OCI-M1 (cell line): ENCODE measurements around the gene JAKMIP1.

ENCODE experiments used
- DNase-seq: peaks from one replicate; lab custom pipeline; 2025; lab: John Stamatoyannopoulos, UW

JAKMIP1 gene

DNA sequence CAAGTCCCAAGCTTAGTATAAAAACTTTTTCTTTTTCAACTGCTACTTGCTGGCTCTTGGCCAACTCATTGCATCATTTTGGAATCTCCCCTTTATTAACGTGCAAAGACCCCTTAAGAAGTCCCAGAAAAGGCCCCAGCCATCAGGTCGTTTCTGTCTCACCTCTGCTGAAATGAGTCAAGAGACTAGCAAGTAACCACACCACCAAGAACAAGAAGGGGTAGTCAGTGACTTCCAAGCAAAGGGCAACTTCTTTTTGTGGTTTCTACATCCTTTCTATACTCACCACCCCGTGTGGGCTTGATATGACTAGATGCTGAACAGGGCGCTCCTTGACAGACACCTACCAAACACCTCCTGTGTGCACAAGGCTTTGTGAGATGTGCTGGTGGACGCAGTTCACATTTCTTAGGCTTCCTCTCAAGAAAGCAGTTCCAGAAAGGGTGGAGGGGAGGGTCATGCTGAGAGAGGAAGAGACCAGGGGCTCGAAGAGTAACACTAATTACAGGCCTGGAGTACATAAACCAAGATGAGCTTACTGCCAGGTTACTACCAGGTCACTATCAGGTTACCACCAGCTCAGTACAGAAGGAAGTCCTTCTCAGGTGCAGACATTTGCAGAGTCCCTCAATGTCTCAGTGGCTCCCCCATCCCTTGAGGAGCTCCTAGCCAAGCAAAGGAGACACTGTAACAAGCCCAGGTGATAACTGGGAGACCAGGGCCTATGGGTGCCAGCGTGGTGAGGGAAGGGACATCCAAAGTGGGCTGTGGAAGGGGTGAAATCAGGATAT, 19.3 kb downstream of the JAKMIP1 start:
- no peak for DNase-seq

DNA sequence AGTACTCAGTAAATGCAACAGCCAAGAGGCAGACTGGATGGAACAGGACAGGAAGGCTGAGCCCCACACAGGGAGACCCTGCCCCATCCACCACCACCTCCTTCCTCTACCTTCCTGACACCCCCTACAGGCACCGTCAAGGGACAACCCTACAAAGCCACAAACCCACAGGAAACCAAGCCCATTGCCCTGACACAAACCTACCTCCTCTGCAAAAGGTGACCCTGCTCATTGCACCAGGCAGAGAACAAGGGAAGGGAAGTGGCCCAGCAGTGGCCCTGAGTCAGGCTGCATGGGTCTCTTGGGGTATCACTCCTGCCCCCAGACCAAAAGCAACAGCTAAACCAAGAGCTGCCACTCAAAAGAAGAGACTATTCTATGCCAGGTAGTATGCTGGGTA, 21.0 kb downstream of the JAKMIP1 start:
- no peak for DNase-seq

DNA sequence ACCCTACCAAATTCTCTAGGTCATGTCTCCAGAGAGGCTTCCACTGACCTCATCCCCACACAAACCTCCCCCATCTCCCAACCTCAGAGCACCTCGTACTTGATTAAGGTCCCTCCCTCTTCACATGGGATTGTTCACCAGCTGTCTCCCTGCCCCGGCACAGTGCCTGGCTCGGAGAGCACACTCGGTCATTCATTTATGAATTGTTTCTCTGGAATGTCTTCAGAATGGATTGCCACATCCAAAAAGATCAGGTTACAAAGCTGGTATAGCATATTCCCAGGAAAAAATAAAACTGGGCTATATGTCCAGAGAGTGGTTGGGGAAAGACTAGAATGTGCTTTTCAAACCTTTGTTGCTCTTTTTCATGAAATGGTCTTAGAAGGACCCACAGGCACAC, 21.6 kb downstream of the JAKMIP1 start:
- no peak for DNase-seq

DNA sequence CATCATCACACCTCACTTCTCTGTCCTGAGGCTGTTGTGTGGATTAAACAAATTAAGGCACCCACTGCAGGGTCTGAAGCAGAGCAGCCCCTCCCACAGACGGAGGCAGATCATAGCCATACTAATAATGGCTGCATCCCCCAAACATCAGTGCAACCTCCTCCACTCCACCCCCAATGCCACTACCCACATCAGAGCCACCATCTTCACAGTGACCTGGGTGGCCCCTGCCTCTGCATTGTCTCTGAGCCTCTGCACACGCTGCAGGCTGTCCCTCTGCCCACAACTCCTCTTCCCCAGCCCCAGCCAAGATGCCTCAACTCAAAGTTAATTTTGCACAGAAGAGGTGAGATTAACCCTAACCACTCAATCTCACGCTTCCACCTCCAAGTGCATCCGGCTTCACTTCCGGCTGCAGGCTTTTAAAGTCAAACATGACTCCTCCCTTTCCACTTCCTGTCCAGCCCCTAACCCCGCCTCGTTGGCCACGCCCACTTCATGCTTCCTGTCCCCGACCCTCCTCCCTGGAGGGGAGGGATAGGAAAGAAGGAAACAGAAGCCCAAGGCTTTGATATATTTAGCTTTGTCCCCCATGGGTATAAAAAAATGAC, 22.7 kb downstream of the JAKMIP1 start:
- DNase-seq = no peak

DNA sequence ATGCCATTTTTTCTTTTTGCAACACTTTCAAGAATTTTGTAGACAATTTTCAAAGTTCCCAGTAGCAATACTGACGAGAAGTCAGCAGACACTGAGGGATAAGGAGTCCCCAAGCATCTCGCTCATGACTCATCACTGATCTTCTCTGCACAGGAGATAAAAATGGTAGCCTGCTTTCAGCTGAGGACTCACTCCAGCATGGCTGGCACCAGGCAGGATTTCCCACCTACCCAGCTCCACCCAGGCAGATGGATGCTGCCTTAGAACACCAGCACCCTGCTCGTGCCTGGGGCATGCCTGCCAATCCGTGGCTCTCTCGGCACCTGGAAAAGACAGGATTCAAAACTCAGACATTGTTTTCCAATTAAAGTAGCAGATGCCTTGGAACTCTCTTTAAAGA, 24.9 kb downstream of the JAKMIP1 start:
- DNase-seq = no peak

DNA sequence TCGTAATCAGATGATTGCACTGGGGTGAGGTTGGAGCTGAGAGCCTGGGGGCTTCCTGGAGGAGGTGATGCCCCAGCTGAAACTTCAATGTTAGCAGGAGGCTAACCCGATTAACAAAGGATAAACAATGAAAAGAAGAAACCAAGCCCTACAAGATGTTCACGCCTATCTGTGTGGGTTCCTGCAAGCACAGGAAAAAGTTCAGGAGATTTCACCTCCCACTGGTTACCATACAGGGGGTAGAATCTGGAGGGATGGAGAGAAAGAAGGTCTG, 27.5 kb downstream of the JAKMIP1 start:
- DNase-seq = no peak

DNA sequence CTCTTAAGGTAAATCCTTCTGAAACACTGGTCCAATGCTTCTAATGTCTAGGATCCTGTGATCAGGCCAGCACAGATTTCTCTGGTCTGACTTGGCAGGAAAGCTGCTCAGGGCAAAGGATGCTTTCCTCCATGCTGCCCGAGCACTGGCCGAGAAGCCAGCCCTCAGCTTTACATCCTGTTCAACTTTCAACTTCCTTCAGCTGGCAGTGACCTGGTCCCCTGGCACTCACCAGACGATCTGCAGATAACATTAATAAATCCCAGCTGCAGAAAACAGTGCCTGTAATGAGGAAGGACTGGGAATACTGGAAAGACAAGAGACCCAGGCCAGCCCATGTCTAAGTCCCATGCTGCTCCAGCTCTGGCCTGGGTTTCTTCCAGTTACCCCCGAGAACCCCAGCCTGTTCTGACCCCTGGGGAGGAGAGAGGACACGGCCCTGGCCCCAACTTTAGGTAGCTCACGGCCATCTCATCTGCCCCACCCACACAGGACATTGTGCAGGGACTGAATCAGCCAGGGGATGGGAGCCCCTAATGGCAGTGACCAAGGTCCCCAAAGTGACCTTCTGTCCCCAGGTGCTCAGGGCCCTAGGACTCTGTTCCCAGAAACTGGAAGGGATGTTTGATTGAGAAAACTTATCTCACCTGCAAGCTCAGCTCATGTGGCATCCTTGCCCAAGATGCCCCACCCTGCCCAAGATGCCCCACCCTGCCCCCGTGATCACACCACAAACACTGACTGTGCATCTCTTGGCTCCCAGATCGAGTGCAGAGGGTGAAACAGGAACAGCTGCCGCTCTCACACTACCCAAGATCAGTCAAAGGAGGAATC, 28.0 kb downstream of the JAKMIP1 start:
- no peak for DNase-seq

DNA sequence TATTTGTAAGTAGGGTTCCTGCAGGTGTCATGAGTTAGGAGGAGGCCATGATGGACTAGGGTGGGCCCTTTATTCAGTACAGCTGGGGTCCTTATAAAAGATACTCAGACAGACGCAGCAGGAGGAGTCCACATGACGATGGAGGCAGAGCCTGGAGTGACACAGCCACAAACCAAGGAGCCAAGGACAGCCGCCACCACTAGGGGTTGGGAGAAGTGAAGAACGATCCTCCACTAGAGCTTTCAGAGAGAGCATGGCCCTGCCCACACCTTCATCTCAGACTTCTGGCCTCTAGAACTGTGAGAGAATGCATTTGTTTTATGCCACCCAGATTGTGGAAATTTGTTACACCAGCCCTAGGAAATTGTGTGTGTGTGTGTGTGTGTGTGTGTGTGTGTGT, 31.1 kb downstream of the JAKMIP1 start:
- no peak for DNase-seq

DNA sequence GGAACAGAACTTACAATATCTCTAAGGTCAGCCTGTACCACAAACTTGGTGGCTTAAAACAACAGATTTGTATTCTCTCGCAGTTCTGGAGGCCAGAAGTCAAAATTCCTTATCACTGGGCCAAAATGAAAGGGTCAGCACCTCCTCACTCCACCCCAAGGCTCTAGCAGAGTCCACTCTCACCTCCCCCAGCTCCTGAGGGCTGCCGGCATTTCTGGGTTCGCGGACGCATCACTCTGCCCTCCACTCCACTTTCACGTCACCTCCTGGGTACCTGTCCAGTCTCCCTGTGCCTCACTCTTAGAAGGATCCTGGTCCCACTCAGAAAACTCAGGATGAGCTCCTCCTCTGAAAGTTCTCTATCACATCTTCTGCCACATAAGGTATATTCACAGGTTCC, 34.6 kb downstream of the JAKMIP1 start:
- DNase-seq = no peak

DNA sequence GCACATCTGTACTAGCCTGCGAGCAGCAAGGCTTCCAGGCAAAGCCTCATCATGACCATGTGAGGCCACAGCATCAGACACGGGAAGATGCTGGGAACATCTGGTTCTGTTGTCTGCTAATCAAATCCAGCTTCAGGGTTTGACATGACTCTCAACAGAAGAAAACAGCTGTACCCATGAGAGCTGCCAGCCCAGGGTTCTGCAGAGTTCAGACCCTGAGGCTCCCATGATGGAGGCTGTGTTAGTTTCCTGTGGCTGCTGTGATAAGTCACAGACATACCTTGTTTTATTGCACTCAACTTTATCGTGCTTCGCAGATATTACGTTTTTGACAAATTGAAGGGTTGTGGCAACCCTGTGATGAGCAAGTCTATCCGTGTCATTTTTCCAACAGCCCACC, 37.5 kb downstream of the JAKMIP1 start:
- no peak for DNase-seq

DNA sequence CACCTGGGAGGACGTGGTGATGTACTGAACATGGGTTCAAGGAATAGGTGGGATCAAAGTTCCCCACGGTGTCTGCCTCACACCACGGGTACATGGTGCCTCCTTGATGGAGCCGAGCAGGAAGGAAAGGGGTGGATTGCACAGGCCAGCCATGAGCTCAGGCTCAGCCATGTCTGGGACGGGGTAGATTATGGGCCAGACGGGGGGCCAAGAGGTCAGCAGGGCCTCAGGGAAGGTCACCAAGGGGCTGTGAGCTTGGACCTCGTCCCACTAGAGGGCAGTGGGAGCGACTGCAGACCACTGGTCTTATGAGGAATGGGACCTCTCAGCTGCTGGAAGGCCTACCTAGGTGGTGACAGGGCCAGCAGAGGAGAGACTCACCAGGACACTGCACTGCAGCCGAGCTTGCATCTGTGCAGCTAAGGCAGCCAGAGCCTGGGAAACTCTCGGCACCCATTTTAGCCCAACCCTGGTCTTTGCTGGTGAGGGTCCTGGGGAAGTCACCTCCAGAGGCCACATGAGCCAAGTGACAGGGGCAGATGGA, 38.4 kb downstream of the JAKMIP1 start:
- no peak for DNase-seq

DNA sequence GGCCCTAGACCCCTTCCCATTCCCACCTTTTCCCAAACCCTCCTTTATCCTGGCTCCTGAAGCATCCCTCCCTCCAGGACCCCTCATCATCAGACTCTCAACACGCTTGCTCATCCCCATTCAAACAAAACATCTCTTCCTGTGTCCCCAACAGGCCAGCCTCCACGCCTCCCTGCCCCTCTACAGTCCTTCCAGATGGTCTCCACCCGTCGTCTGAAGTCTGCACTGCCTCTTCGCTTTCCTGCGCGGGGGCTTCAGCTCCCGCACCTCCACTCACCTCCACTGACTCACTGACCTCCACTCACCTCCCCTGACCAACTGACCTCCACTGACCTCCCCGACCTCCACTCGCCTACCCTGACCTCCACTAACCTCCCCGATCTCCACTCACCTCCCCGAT, 39.8 kb downstream of the JAKMIP1 start:
- no peak for DNase-seq

DNA sequence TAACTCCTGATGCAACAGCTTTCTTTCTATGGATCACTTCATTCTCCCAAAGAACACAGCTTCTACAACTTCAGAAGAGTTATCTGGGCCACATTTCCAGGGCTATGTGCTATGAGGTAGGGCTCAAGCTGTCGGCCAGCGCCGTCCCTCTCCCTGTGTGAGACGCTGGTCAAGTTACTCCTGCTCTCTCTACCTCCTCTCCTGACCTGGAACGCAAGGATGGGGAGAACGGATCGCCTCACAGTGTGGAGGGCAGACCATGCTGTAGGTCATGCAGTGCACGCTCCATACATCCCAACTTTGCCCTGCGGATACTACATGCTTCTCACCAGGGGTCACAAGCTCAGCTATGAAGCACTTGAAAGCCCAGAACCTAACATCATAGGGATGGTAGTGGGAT, 42.4 kb downstream of the JAKMIP1 start:
- DNase-seq = no peak

DNA sequence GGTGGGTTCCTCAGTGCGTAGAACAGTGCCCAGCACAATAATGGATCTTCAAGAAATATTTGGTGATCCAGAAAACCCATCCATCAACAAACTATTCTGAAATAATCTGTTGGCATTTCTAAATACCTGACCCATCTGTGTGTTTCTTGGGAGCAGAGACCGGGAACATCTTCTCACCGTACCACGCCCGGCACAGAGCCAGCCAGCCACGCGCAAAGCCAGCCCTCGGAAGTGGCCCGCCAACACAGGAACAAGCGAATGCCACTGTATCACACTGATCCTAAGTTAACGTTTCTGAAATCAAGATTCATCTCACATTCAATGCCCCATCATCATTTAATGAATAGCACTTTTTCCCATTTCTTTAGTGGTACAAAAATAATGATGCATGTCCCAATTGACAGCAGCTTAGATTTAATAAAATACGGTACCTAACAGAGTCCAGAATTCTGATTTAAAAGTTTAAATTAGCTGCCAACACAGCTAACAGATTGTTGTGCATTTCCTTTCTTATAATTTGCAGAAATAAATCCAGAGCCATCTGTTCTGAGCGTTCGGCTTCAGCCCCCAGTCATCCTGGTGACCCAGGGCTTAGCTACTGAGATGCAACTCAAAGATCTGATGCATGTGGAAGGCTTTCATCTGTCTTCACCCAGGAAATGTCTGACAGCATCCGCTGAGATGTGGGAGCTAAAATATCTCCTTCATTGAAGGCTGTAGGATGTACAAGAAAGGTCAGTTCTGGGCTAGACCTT, 44.2 kb downstream of the JAKMIP1 start:
- no peak for DNase-seq

DNA sequence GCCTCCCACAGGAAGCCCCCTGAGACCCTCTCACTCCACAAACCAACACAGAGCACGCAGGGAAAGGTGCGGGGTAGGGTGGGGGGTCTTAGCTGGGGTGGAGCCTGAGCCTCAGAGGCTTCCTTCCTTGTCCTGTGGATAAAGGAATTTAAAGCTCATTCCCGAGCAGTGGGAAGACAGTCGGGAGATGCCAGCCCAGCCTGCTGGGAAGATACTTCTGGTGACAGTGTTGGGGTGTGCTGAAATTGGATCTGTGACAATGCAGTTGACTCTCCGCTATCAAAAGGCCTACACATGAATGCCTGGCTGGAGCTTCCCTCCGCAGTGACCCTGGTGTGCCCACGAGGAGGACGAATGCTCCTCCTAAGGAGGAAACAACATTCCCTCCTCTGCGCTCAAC, 45.5 kb downstream of the JAKMIP1 start:
- no peak for DNase-seq

DNA sequence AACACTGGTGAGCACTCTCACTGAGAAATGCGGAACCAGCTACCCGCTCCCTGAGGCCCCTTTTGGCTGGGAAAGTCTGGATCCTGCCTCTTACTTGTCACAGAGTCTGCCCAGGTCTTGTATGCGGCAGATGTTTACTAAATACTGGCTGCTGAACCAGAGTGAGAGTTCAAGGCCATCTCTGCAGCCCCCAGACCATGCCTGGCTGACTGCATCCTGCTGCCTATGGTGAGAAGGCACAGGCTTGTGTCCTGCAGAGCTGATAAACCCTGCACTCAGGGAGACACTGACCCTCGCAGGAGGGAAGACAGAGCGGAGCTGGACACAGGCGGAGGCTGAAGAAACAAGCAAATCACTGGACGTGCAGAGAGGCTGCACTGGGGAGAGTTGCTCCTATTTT, 46.5 kb downstream of the JAKMIP1 start:
- DNase-seq = no peak

DNA sequence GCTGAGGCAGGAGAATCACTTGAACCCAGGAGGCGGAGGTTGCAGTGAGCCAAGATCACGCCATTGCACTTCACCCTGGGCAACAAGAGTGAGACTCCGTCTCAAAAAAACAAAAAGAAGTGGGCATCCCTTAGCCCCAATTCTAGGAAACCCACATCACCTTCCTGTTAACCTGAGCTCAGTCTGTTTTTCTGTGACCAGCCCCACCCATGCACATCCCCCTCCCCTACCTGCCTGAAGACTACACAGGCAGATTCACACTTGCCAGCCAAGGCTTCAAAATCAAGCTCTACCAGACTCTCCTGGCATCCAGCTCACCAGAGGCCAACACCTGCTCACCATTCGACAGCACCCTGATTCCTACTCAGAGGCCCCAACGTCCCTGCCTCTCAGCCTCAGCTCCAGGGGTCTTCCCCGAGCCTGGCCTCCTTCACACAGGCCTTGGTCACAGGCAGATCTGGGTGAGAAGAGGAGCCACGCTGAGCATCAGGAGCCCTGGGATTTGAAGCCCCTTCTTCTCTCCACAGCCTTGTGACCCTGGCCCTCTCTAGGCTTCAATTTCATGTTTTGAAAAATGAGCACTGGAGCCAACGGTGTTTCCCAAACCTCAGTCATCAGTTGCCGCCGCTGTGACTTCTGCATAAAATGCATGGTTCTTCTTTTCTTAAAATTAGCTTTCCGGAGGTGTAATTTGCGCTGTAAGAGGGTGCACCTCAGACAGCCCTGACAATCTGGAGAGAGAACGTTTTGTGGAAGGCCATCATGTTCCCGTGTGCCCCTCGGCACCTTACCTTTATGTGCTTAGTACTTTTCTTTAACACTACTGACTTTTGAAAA, 47.3 kb downstream of the JAKMIP1 start:
- no peak for DNase-seq

DNA sequence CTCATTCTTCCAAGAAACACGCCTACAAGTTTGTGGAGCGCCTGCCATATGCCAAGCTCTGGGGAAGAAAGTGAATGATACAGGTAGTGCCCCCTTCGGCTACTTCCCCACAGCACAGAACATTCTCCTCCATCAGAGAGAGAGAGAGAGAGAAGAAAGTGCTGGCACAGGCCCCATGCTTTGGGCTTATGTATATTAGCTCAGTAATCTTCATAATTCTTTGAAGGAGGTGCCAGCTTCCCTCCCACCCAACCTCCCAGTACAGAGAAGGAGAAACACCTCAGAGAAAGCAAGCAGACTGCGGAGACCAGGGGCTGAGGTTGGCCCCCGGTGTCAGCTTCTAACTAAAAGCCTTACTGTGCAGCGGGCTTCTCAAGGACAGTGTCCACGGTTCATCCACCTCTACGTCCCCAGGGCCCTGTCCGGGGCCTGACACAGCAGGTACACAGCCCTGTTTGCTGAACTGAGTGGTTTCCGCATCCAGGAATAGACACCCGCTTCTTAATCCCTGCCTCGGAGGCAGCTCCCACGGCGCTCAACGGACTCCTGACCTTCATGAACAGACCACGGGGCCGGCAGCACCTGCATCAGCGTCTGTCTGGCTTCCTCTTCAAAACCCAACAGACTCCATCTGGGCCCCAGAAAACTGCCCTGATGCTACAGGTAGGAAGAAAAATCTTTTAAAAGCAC, 50.2 kb downstream of the JAKMIP1 start:
- no peak for DNase-seq

DNA sequence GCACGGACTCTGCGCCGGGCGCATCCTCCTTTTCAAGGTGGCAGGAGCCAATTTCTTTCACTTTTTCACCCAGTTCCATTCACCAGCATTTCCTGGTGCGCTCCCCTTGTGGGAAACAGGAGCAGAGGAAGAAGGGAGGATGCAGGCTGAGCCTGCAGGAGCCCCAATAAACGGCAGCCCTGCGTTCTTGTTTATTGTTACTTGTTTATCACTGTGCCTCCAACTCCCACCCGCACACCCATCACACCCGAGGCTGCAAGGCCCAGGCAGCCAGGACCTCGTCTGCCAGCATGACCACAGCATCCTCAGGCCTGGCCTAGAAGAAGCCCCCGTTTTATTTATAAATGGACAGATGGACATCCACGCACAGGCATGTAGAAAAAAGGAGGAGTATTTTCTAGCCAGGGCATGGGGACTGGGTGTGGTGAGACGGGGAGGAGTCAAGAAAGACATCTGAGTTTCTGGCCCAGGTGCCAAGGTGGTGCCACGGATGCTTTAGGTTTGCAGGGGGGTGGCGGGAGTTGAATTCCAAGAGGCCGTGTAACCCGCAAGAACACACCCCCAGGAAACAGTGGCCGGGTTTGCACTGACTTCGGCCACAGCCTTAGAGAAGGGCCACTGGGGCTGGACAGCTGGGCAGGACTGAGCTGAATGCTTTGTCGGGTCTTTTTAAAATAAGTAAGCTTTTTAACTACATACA, 51.7 kb downstream of the JAKMIP1 start:
- DNase-seq = no peak

DNA sequence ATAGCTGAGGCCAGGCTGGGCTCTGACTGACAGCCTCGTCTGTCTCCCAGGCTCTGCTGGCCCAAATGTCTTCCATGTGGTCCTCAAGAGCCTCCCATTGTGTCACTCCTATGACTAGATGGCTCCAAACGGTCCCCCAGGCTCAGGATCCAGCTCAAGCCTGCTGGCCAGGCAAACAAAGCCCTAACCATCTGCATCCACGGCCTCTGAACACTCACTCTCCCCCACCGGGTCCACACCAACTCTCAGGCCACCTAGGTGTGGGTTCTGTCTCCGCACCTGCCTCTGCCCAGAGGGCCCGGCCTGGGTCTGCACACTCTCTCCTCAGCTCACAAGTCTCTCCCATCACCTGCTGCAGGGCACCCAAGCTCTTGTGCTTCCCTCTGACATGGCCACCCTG, 52.9 kb downstream of the JAKMIP1 start:
- DNase-seq = no peak
